HEK293 (cell line): ENCODE results near the gene TOM1L2.

Source experiments
- ZBTB7A ChIP-seq: fragments of 450-650 bp; formaldehyde crosslinking; IDR thresholded peaks from 2 replicates; pipeline ENCODE4 v1.5.1; 2016; ENCODE audit warnings: low read depth, missing biosample characterization, missing genetic modification characterization
- ZNF350 ChIP-seq: fragments of 450-650 bp; formaldehyde crosslinking; IDR thresholded peaks from 2 replicates; pipeline ENCODE4 v1.5.0; 2017; ENCODE audit warnings: missing biosample characterization, mild to moderate bottlenecking, missing genetic modification characterization
- ZNF514 ChIP-seq: fragments of 450-650 bp; formaldehyde crosslinking; IDR thresholded peaks from 2 replicates; pipeline ENCODE4 v1.5.1; 2016; ENCODE audit warnings: missing biosample characterization, missing genetic modification characterization
- ZNF585B ChIP-seq: fragments of 450-650 bp; formaldehyde crosslinking; IDR thresholded peaks from 2 replicates; pipeline ENCODE4 v1.5.1; 2016; ENCODE audit warnings: missing biosample characterization, missing genetic modification characterization
- ZNF654 ChIP-seq: fragments of 450-650 bp; formaldehyde crosslinking; IDR thresholded peaks from 2 replicates; pipeline ENCODE4 v1.5.1; 2016; ENCODE audit warnings: low read depth, missing biosample characterization, missing genetic modification characterization
- ZNF768 ChIP-seq: fragments of 450-650 bp; formaldehyde crosslinking; IDR thresholded peaks from 2 replicates; pipeline ENCODE4 v1.5.1; 2018; ENCODE audit warnings: missing biosample characterization, mild to moderate bottlenecking, missing genetic modification characterization
- ZNF830 ChIP-seq: fragments of 450-650 bp; IDR thresholded peaks from 2 replicates; pipeline ENCODE4 v1.5.0; 2018; ENCODE audit warnings: missing biosample characterization, missing genetic modification characterization, low read depth, mild to moderate bottlenecking, moderate library complexity
- ZSCAN30 ChIP-seq: fragments of 450-650 bp; IDR thresholded peaks from 2 replicates; pipeline ENCODE4 v1.5.1; 2018; ENCODE audit warnings: missing biosample characterization, mild to moderate bottlenecking, missing genetic modification characterization, moderate library complexity
- TF ChIP-seq, protein P1 (sequence below): fragments of 450-650 bp; formaldehyde crosslinking; IDR thresholded peaks from 2 replicates; pipeline ENCODE4 v1.5.1; 2016; ENCODE audit warnings: missing biosample characterization, missing genetic modification characterization
- TF ChIP-seq, protein P2 (sequence below): IDR thresholded peaks from 2 replicates; pipeline ENCODE4 v1.6.1; 2011; ENCODE audit warnings: mild to moderate bottlenecking, low read depth, low read length, borderline replicate concordance
- TF ChIP-seq, protein P3 (sequence below): fragments of 450-650 bp; formaldehyde crosslinking; IDR thresholded peaks from 2 replicates; pipeline ENCODE4 v1.5.1; 2016; ENCODE audit warnings: missing biosample characterization, missing genetic modification characterization
- TF ChIP-seq, protein P4 (sequence below): fragments of 450-650 bp; formaldehyde crosslinking; IDR thresholded peaks from 2 replicates; pipeline ENCODE4 v1.5.1; 2016; ENCODE audit warnings: missing biosample characterization, missing genetic modification characterization, borderline replicate concordance
- TF ChIP-seq, protein P5 (sequence below): fragments of 450-650 bp; formaldehyde crosslinking; IDR thresholded peaks from 2 replicates; pipeline ENCODE4 v1.5.1; 2016; ENCODE audit warnings: missing biosample characterization, missing genetic modification characterization

DNA sequence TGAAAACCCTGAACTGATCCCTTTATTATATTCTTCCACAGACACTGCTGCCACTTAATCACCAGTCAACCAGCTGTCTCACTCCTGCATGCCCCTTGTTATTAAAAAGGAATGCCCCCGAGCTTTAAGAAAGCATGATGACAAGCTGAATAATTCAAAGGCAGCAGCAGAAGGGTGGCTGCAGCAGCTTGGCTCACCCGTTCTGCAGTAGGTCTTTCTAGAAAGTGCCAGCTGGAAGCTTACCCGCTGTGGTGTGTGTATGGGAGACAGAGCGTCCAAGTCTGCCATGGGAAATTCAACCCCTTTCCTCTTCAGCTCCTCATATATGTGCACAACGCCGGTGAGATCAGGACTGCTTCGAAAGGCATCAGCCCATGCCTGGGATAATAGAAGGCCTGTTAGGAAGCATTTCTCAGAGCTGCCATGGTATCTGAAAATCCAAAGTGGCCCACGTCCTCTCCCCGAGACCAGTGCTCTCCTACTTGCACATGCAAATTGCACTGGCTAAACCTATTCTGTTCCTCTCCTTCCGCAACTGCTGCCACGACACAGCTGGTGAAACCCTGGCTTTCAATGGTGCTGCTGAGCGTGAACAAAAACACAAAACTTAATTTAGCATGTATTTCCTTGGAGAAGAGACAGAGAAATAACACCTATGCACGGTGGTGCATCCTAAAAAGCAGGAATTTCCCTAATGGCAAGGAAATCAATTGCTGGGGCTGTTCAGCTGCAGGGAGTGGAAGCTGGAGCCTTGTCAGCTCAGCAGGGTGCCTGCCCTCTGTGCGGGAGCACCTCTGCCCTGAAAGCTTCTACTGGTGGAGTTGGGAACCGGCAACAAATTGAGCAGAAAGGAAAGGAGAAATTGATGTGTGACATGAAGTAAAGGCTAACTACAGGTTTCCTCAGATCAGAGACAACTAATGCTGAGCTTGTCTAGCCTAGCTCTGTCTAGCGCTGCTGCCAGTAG, 87.5 kb downstream of the TOM1L2 start:
- TF ChIP-seq, protein P1, sequence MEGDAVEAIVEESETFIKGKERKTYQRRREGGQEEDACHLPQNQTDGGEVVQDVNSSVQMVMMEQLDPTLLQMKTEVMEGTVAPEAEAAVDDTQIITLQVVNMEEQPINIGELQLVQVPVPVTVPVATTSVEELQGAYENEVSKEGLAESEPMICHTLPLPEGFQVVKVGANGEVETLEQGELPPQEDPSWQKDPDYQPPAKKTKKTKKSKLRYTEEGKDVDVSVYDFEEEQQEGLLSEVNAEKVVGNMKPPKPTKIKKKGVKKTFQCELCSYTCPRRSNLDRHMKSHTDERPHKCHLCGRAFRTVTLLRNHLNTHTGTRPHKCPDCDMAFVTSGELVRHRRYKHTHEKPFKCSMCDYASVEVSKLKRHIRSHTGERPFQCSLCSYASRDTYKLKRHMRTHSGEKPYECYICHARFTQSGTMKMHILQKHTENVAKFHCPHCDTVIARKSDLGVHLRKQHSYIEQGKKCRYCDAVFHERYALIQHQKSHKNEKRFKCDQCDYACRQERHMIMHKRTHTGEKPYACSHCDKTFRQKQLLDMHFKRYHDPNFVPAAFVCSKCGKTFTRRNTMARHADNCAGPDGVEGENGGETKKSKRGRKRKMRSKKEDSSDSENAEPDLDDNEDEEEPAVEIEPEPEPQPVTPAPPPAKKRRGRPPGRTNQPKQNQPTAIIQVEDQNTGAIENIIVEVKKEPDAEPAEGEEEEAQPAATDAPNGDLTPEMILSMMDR (tag by site-specific recombination) = no peak
- TF ChIP-seq ZBTB7A (tag by site-specific recombination) = no peak
- TF ChIP-seq, protein P2, sequence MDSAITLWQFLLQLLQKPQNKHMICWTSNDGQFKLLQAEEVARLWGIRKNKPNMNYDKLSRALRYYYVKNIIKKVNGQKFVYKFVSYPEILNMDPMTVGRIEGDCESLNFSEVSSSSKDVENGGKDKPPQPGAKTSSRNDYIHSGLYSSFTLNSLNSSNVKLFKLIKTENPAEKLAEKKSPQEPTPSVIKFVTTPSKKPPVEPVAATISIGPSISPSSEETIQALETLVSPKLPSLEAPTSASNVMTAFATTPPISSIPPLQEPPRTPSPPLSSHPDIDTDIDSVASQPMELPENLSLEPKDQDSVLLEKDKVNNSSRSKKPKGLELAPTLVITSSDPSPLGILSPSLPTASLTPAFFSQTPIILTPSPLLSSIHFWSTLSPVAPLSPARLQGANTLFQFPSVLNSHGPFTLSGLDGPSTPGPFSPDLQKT = no peak
- no peak for TF ChIP-seq ZSCAN30 (tag by site-specific recombination)
- no peak for TF ChIP-seq ZNF350 (tag by site-specific recombination)
- TF ChIP-seq ZNF514 (tag by site-specific recombination) = no peak
- TF ChIP-seq ZNF768 (tag by site-specific recombination) = no peak
- TF ChIP-seq, protein P3, sequence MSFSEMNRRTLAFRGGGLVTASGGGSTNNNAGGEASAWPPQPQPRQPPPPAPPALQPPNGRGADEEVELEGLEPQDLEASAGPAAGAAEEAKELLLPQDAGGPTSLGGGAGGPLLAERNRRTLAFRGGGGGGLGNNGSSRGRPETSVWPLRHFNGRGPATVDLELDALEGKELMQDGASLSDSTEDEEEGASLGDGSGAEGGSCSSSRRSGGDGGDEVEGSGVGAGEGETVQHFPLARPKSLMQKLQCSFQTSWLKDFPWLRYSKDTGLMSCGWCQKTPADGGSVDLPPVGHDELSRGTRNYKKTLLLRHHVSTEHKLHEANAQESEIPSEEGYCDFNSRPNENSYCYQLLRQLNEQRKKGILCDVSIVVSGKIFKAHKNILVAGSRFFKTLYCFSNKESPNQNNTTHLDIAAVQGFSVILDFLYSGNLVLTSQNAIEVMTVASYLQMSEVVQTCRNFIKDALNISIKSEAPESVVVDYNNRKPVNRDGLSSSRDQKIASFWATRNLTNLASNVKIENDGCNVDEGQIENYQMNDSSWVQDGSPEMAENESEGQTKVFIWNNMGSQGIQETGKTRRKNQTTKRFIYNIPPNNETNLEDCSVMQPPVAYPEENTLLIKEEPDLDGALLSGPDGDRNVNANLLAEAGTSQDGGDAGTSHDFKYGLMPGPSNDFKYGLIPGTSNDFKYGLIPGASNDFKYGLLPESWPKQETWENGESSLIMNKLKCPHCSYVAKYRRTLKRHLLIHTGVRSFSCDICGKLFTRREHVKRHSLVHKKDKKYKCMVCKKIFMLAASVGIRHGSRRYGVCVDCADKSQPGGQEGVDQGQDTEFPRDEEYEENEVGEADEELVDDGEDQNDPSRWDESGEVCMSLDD (tag by site-specific recombination) = no peak
- no peak for TF ChIP-seq ZNF654 (tag by site-specific recombination)
- TF ChIP-seq ZNF830 (tag by site-specific recombination) = no peak
- no peak for TF ChIP-seq ZNF585B (tag by site-specific recombination)
- TF ChIP-seq, protein P4, sequence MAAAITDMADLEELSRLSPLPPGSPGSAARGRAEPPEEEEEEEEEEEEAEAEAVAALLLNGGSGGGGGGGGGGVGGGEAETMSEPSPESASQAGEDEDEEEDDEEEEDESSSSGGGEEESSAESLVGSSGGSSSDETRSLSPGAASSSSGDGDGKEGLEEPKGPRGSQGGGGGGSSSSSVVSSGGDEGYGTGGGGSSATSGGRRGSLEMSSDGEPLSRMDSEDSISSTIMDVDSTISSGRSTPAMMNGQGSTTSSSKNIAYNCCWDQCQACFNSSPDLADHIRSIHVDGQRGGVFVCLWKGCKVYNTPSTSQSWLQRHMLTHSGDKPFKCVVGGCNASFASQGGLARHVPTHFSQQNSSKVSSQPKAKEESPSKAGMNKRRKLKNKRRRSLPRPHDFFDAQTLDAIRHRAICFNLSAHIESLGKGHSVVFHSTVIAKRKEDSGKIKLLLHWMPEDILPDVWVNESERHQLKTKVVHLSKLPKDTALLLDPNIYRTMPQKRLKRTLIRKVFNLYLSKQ = no peak
- TF ChIP-seq, protein P5, sequence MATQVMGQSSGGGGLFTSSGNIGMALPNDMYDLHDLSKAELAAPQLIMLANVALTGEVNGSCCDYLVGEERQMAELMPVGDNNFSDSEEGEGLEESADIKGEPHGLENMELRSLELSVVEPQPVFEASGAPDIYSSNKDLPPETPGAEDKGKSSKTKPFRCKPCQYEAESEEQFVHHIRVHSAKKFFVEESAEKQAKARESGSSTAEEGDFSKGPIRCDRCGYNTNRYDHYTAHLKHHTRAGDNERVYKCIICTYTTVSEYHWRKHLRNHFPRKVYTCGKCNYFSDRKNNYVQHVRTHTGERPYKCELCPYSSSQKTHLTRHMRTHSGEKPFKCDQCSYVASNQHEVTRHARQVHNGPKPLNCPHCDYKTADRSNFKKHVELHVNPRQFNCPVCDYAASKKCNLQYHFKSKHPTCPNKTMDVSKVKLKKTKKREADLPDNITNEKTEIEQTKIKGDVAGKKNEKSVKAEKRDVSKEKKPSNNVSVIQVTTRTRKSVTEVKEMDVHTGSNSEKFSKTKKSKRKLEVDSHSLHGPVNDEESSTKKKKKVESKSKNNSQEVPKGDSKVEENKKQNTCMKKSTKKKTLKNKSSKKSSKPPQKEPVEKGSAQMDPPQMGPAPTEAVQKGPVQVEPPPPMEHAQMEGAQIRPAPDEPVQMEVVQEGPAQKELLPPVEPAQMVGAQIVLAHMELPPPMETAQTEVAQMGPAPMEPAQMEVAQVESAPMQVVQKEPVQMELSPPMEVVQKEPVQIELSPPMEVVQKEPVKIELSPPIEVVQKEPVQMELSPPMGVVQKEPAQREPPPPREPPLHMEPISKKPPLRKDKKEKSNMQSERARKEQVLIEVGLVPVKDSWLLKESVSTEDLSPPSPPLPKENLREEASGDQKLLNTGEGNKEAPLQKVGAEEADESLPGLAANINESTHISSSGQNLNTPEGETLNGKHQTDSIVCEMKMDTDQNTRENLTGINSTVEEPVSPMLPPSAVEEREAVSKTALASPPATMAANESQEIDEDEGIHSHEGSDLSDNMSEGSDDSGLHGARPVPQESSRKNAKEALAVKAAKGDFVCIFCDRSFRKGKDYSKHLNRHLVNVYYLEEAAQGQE (tag by site-specific recombination) = no peak
